HepG2 (cell line): Measurements from ENCODE around the gene NR2F1-AS1. TPM values are rescaled to one million over a fixed set of nuclear protein-coding genes. Genes with fewer than 3 reads are reported as not detected.
A peak's percentile ranks its signal among the peaks of the same experiment; 100 is the strongest.

Source experiments
- CCDC6 ChIP-seq: sonication (generic); formaldehyde crosslinking; IDR thresholded peaks from 2 replicates; pipeline ENCODE4 v1.8.1; 2022; ENCODE audit warnings: mild to moderate bottlenecking, missing genetic modification reagents, moderate library complexity
- HMGA1 ChIP-seq: sonication (generic); formaldehyde crosslinking; conservative IDR thresholded peaks from 2 replicates; pipeline ENCODE4 v1.4.0; 2020; ENCODE audit warnings: missing genetic modification reagents
- ISX ChIP-seq: sonication (generic); formaldehyde crosslinking; conservative IDR thresholded peaks from 2 replicates; pipeline ENCODE4 v1.5.0; 2020; ENCODE audit warnings: missing genetic modification reagents
- MAZ ChIP-seq, 2 experiments: sonication (generic) in 1 of 2; formaldehyde crosslinking in 1 of 2; IDR thresholded peaks; 2 replicates each; pipeline versions ENCODE4 v1.5.0 to v1.6.1; 2012 to 2020; ENCODE audit warnings: low read depth in 2 of 2, mild to moderate bottlenecking in 2 of 2, borderline replicate concordance in 1 of 2, improper control_type of control experiment in 1 of 2, low read length in 1 of 2, missing genetic modification reagents in 1 of 2, moderate library complexity in 1 of 2
- POLR2AphosphoS2 ChIP-seq: IDR thresholded peaks from 2 replicates; pipeline ENCODE4 v1.6.1; 2011; ENCODE audit warnings: low read depth, low read length, improper control_type of control experiment
- REPIN1 ChIP-seq: sonication (generic); formaldehyde crosslinking; IDR thresholded peaks from 2 replicates; pipeline ENCODE4 v1.8.0; 2022; ENCODE audit warnings: missing genetic modification reagents, low read depth, mild to moderate bottlenecking, borderline replicate concordance
- RFXAP ChIP-seq: sonication (generic); formaldehyde crosslinking; IDR thresholded peaks from 2 replicates; pipeline ENCODE4 v1.4.0; 2020; ENCODE audit warnings: missing genetic modification reagents, borderline replicate concordance
- STAG1 ChIP-seq: sonication (generic); formaldehyde crosslinking; IDR thresholded peaks from 2 replicates; pipeline ENCODE4 v1.4.0; 2020; ENCODE audit warnings: missing genetic modification reagents
- TOE1 ChIP-seq: sonication (generic); formaldehyde crosslinking; IDR thresholded peaks from 2 replicates; pipeline ENCODE4 v1.4.0; 2020; ENCODE audit warnings: mild to moderate bottlenecking, missing genetic modification reagents
- ZKSCAN5 ChIP-seq: sonication (generic); formaldehyde crosslinking; IDR thresholded peaks from 2 replicates; pipeline ENCODE4 v1.5.1; 2020; ENCODE audit warnings: mild to moderate bottlenecking, missing genetic modification reagents
- ZNF207 ChIP-seq: fragments of 450-650 bp; IDR thresholded peaks from 2 replicates; pipeline ENCODE4 v1.6.1; 2016; ENCODE audit warnings: antibody characterized with exemption, borderline replicate concordance
- ZNF510 ChIP-seq: sonication (generic); formaldehyde crosslinking; IDR thresholded peaks from 2 replicates; pipeline ENCODE4 v1.4.0; 2020; ENCODE audit warnings: low read depth, mild to moderate bottlenecking, missing genetic modification reagents
- ZNF839 ChIP-seq: sonication (generic); formaldehyde crosslinking; IDR thresholded peaks from 2 replicates; pipeline ENCODE4 v1.4.0; 2020; ENCODE audit warnings: missing genetic modification reagents, mild to moderate bottlenecking, borderline replicate concordance
- ZSCAN20 ChIP-seq: sonication (generic); formaldehyde crosslinking; IDR thresholded peaks from 2 replicates; pipeline ENCODE4 v1.4.0; 2020; ENCODE audit warnings: missing genetic modification reagents, mild to moderate bottlenecking, borderline replicate concordance
- polyA plus RNA-seq, 8 experiments: library from polyadenylated mRNA; depleted of rRNA in 3 of 8; stranded (reverse) in 7 of 8; unstranded in 1 of 8; fragments of >200 nt; fragmentation: Illumina TruSeq in 4 of 8; extraction: Trizol in 4 of 8; gene quantifications; 2 replicates each; pipeline versions ENCODE4 v1.2.1 to v1.2.3, GENCODE V29; 2011 to 2016; ENCODE audit warnings: low read depth in 4 of 8, missing spikeins in 1 of 8, mixed read lengths in 1 of 8; ENCODE audit not compliant: insufficient read depth in 1 of 8
- total RNA-seq, 5 experiments: library from RNA; depleted of rRNA; stranded (reverse); fragments of >200 nt; fragmentation: Illumina TruSeq; extraction: Trizol; gene quantifications; 2 replicates each; pipeline ENCODE4 v1.2.3, GENCODE V29; 2016; ENCODE audit warnings: low read depth in 1 of 5
- TF ChIP-seq, protein P1 (sequence below): sonication (generic); formaldehyde crosslinking; IDR thresholded peaks from 2 replicates; pipeline ENCODE4 v1.4.0; 2020; ENCODE audit warnings: missing genetic modification reagents
- TF ChIP-seq, protein P2 (sequence below): sonication (generic); formaldehyde crosslinking; IDR thresholded peaks from 2 replicates; pipeline ENCODE4 v1.4.0; 2020; ENCODE audit warnings: mild to moderate bottlenecking, missing genetic modification reagents
- TF ChIP-seq, protein P3 (sequence below): sonication (generic); formaldehyde crosslinking; IDR thresholded peaks from 2 replicates; pipeline ENCODE4 v1.4.0; 2020; ENCODE audit warnings: missing genetic modification reagents
- TF ChIP-seq, protein P4 (sequence below): sonication (generic); formaldehyde crosslinking; IDR thresholded peaks from 2 replicates; pipeline ENCODE4 v1.4.0; 2020; ENCODE audit warnings: missing genetic modification reagents
- TF ChIP-seq, protein P5 (sequence below): sonication (generic); formaldehyde crosslinking; conservative IDR thresholded peaks from 2 replicates; pipeline ENCODE4 v1.4.0; 2020; ENCODE audit warnings: missing genetic modification reagents

The NR2F1-AS1 gene
- total and polyA plus RNA-seq, 2 of the 13 experiments (the other 11 are each of a cell fraction or from before 2014, with no cell fraction given): 2.8 TPM

DNA sequence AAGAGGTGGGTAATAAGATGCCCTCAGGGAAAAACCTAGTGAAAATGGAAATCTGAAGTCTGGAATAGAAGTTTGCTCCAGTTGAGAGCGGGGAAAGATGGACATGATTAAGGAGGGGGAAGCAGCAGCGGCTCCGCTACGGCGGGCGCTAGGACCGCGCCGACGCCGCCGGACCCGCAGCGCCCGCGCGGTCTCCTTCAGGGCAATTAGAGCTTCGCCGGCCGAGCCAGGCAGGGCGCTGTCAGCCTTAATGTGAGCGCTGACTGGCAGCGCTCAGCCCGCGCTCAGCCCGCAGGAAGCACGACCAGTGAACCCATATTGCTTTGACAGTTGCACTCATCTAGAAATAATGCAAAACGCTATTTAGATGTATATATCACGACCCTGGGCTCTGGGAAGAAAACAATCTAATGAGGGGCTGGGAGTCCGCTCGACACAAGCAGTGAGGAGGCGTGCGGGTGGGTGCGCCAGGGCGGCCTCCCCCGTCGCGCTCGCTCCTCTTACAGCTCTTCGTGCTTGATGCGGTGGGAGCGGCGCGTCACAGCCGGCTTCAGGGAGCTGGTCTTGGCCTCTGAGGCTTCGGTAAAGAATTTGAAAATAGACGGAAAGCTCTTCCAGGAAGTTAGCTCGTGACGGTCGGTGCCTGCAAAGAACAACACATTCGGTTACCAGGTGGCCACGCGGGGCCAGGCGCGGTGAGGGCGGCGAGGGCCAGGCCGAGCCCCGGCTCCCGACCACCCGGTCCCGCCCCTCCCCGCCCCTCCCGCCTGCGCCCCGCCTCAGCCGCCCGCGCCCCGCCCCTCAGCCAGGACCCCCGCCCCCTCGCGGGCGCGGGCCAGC is 39.7 kb upstream of the NR2F1-AS1 start (continued):
- TF ChIP-seq, protein P1, sequence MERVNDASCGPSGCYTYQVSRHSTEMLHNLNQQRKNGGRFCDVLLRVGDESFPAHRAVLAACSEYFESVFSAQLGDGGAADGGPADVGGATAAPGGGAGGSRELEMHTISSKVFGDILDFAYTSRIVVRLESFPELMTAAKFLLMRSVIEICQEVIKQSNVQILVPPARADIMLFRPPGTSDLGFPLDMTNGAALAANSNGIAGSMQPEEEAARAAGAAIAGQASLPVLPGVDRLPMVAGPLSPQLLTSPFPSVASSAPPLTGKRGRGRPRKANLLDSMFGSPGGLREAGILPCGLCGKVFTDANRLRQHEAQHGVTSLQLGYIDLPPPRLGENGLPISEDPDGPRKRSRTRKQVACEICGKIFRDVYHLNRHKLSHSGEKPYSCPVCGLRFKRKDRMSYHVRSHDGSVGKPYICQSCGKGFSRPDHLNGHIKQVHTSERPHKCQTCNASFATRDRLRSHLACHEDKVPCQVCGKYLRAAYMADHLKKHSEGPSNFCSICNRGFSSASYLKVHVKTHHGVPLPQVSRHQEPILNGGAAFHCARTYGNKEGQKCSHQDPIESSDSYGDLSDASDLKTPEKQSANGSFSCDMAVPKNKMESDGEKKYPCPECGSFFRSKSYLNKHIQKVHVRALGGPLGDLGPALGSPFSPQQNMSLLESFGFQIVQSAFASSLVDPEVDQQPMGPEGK: no peak; the same call in 1 of the 2 replicates
- TF ChIP-seq RFXAP (CRISPR knock-in tag): no peak
- TF ChIP-seq ZSCAN20 (CRISPR knock-in tag): no peak
- no peak for TF ChIP-seq ZKSCAN5 (CRISPR knock-in tag)
- TF ChIP-seq, protein P2, sequence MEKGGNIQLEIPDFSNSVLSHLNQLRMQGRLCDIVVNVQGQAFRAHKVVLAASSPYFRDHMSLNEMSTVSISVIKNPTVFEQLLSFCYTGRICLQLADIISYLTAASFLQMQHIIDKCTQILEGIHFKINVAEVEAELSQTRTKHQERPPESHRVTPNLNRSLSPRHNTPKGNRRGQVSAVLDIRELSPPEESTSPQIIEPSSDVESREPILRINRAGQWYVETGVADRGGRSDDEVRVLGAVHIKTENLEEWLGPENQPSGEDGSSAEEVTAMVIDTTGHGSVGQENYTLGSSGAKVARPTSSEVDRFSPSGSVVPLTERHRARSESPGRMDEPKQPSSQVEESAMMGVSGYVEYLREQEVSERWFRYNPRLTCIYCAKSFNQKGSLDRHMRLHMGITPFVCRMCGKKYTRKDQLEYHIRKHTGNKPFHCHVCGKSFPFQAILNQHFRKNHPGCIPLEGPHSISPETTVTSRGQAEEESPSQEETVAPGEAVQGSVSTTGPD (CRISPR knock-in tag): no peak
- TF ChIP-seq STAG1 (CRISPR knock-in tag): peak; percentile 53
- TF ChIP-seq ZNF510 (CRISPR knock-in tag): no peak
- TF ChIP-seq, protein P3, sequence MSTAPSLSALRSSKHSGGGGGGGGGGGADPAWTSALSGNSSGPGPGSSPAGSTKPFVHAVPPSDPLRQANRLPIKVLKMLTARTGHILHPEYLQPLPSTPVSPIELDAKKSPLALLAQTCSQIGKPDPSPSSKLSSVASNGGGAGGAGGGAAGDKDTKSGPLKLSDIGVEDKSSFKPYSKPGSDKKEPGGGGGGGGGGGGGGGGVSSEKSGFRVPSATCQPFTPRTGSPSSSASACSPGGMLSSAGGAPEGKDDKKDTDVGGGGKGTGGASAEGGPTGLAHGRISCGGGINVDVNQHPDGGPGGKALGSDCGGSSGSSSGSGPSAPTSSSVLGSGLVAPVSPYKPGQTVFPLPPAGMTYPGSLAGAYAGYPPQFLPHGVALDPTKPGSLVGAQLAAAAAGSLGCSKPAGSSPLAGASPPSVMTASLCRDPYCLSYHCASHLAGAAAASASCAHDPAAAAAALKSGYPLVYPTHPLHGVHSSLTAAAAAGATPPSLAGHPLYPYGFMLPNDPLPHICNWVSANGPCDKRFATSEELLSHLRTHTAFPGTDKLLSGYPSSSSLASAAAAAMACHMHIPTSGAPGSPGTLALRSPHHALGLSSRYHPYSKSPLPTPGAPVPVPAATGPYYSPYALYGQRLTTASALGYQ (CRISPR knock-in tag): no peak
- no peak for TF ChIP-seq TOE1 (CRISPR knock-in tag)
- TF ChIP-seq REPIN1 (CRISPR knock-in tag): no peak; the same call in 1 of the 2 replicates
- TF ChIP-seq ZNF839 (CRISPR knock-in tag): no peak
- TF ChIP-seq, protein P4, sequence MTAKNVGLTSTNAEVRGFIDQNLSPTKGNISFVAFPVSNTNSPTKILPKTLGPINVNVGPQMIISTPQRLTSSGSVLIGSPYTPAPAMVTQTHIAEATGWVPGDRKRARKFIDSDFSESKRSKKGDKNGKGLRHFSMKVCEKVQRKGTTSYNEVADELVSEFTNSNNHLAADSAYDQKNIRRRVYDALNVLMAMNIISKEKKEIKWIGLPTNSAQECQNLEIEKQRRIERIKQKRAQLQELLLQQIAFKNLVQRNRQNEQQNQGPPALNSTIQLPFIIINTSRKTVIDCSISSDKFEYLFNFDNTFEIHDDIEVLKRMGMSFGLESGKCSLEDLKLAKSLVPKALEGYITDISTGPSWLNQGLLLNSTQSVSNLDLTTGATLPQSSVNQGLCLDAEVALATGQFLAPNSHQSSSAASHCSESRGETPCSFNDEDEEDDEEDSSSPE (CRISPR knock-in tag): peak; percentile 56
- 0 out of 2 replicates have a peak, but pooled peaks have one; percentile 11 for TF ChIP-seq CCDC6 (CRISPR knock-in tag)
- TF ChIP-seq, protein P5, sequence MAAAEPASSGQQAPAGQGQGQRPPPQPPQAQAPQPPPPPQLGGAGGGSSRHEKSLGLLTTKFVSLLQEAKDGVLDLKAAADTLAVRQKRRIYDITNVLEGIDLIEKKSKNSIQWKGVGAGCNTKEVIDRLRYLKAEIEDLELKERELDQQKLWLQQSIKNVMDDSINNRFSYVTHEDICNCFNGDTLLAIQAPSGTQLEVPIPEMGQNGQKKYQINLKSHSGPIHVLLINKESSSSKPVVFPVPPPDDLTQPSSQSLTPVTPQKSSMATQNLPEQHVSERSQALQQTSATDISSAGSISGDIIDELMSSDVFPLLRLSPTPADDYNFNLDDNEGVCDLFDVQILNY (CRISPR knock-in tag): no peak
- no peak for TF ChIP-seq POLR2AphosphoS2
- TF ChIP-seq ZNF207: no peak
- TF ChIP-seq MAZ (IDR thresholded peaks at IDR 0.05; ENCODE audit: borderline replicate concordance, low read depth, low read length): no peak
- TF ChIP-seq MAZ (CRISPR knock-in tag; IDR thresholded peaks at IDR 0.05; ENCODE audit: low read depth): peak; percentile 38; the same call in 1 of the 2 replicates
- no peak for TF ChIP-seq HMGA1 (CRISPR knock-in tag)
- TF ChIP-seq ISX (CRISPR knock-in tag): no peak; the same call in 1 of the 2 replicates
